OCI-LY1 (cell line): Measurements from ENCODE around the gene CLTCL1.

ENCODE experiments used
- CTCF ChIP-seq: fragments of 200-600 bp; sonication (generic), shearing (Covaris generic); IDR thresholded peaks from 2 replicates; pipeline ENCODE4 v1.5.1; 2017; ENCODE audit warnings: mild to moderate bottlenecking, antibody characterized with exemption, low read length, moderate library complexity, mixed read lengths
- EZH2 ChIP-seq: fragments of 200-600 bp; sonication (generic), shearing (Covaris generic); IDR thresholded peaks from 2 replicates; pipeline ENCODE4 v1.8.0; 2017; ENCODE audit warnings: borderline replicate concordance, mixed run types, mild to moderate bottlenecking, antibody characterized with exemption, low read length, moderate library complexity, mixed read lengths

DNA sequence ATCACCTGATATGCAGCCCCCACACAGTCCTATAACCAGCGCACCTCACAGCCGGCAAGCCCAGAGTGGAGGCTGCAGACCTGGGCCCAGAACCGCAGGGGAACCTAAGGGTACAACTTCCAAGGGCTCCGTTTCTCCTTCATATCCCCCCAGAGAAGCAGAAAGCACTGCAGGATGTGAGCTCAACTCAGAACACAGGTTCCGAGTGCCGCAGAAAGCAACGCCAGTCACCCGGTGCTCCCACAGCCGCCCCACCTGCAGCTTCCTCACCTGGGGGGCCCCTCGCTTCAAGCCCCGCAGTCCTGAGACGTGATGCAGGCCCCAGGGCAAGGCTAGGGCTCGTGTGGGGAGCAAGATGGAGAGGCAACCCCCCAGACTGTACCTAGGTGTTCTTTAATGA is 158.0 kb downstream of the CLTCL1 start:
- TF ChIP-seq CTCF (no peak), EZH2 (no peak)
